Pancreas (tissue), 10 donors: ENCODE results near the gene ERBB4. TPM values are rescaled to one million over a fixed set of nuclear protein-coding genes. Genes with fewer than 3 reads are reported as not detected.

Experiments used
- ATAC-seq, 4 donors: fragments of 200-7000 bp; cut with Tn5 transposase; one replicate each; pipeline versions ENCODE4 v1.8.0 to v1.9.1; 2020; ENCODE audit warnings: mild to moderate bottlenecking in 4 of 4, moderate library complexity in 4 of 4
- DNase-seq, 6 donors: peaks; one replicate each; pipeline ENCODE4 v3.0.0-alpha.2; 2020
- FAIRE-seq: peaks from 2 replicates; lab custom pipeline; 2012; peaks lifted over from hg19 to GRCh38; lab: Jason Lieb, UNC
- H3K27ac ChIP-seq, 4 donors: fragments of 200-600 bp; sonication (generic); 1 replicate in 3 of 4; 2 replicates in 1 of 4; pipeline versions ENCODE4 v1.5.0 to v1.8.0; 2020
- H3K27me3 ChIP-seq, 4 donors: fragments of 200-600 bp; one replicate each; pipeline ENCODE4 v1.8.0; 2021
- H3K36me3 ChIP-seq, 3 donors: fragments of 200-600 bp; sonication (generic) in 1 of 3; one replicate each; pipeline versions ENCODE4 v1.5.0 to v1.8.0; 2020 to 2021
- H3K4me1 ChIP-seq, 3 donors: fragments of 200-600 bp; one replicate each; pipeline ENCODE4 v1.8.0; 2021
- H3K4me3 ChIP-seq, 4 donors: fragments of 200-600 bp; sonication (generic) in 2 of 4; one replicate each; pipeline versions ENCODE4 v1.5.0 to v1.8.0; 2020 to 2021
- H3K9me3 ChIP-seq, 4 donors: fragments of 200-600 bp; one replicate each; pipeline ENCODE4 v1.8.0; 2021
- CTCF ChIP-seq, 4 donors: fragments of 200-600 bp; sonication (generic) in 3 of 4; IDR thresholded peaks; one replicate each; pipeline versions ENCODE4 v1.5.0 to v1.8.0; 2021; ENCODE audit warnings: antibody characterized with exemption in 4 of 4
- WGBS, 2 donors: extraction: QIAGEN DNeasy Blood & Tissue Kit; methylation state at CpG; one replicate each; pipeline ENCODE4 v1.1.7; 2013; 5-methylcytosine and 5-hydroxymethylcytosine counted together
- intact Hi-C, 3 donors: fragments of 100-400 bp; cut with DNase I; formaldehyde crosslinking; loops; one replicate each; pipeline versions ENCODE4 v1.11.1 to v1.14.2; 2022
- polyA plus RNA-seq, 2 donors: library from polyadenylated mRNA; stranded (reverse); fragments of 200-250 nt; gene quantifications; one replicate each; pipeline ENCODE4 v1.2.3, GENCODE V29; 2013
- total RNA-seq, 6 donors: library from RNA; stranded (reverse); fragmentation: NEBNext Ultra II Directional in 4 of 6; extraction: Animal tissue kit (Norgen Biotek cat#: 25700) in 4 of 6; gene quantifications; one replicate each; pipeline versions ENCODE4 v1.2.1 to v1.2.4, GENCODE V29; 2021 to 2023
- donor health status: healthy with polysubstance abuse.
- donor health status: DM: no; HTN: no; CAD: no; lungs with moderate emphysema.
- donor health status: DM: no; HTN: no; CAD: no.
- donor health status: control.
- donor health status: control.
- donor health status: Bipolar disorder and iron deficiency.
- donor health status: DM: yes; HTN: yes; CAD: no.
- donor health status: DM: no; HTN: no; CAD: no.
- donor health status: DM: no; HTN: no; CAD: no.
- donor health status: DM: yes; HTN: yes; CAD: no.

The ERBB4 gene
- total and polyA plus RNA-seq, 8 donors: 0.30 to 5.0 (median 3.3) TPM

GRCh38 chr2:212145121-212145520 is 393.5 kb downstream of the ERBB4 start:
- no peaks in the 10 kb centered on the region for H3K9me3 ChIP-seq
- H3K27me3 ChIP-seq: no peaks in the 10 kb centered on the region
- FAIRE-seq (no peak), DNase-seq (no peak), ATAC-seq (peak in 1 of 4 donors; percentile 29)
- no peak overlapping the region for H3K27ac ChIP-seq
- no peaks in the 10 kb centered on the region for H3K4me1 ChIP-seq
- intact Hi-C loops: no loop called here
- no peak overlapping the region for H3K4me3 ChIP-seq
- H3K36me3 ChIP-seq: no peaks in the 10 kb centered on the region
- 78 to 95% methylated on average over 1 of the region's 1 CpG for WGBS, 2 donors
- TF ChIP-seq CTCF (IDR thresholded peaks at IDR 0.05): no peak

GRCh38 chr2:212142631-212143030 is 396.0 kb downstream of the ERBB4 start:
- H3K9me3 ChIP-seq: no peaks in the 10 kb centered on the region
- intact Hi-C loops: no loop called here
- peaks cover 0 to 4% (median 0%) of the 10 kb centered on the region in 3 donors for H3K4me1 ChIP-seq
- no peak for ATAC-seq
- no peak for FAIRE-seq
- H3K27me3 ChIP-seq: no peaks in the 10 kb centered on the region
- H3K36me3 ChIP-seq: no peaks in the 10 kb centered on the region
- H3K4me3 ChIP-seq: no peak overlapping the region
- no peak for DNase-seq
- no peak overlapping the region for H3K27ac ChIP-seq
- 64 to 65% methylated on average over 2 of the region's 2 CpGs for WGBS, 2 donors
- no peak for TF ChIP-seq CTCF (IDR thresholded peaks at IDR 0.05)

- Histone ChIP-seq H3K4me1 (peaks cover 0 to 4% (median 0%) of the 10 kb centered on the region in 3 donors), H3K4me3 (no peak overlapping the region), H3K27ac (no peak overlapping the region), H3K36me3 (no peaks in the 10 kb centered on the region), H3K27me3 (no peaks in the 10 kb centered on the region), H3K9me3 (no peaks in the 10 kb centered on the region)
- FAIRE-seq: no peak
- ATAC-seq: no peak
- no peak for TF ChIP-seq CTCF (IDR thresholded peaks at IDR 0.05)
- DNase-seq: no peak
- intact Hi-C loops: no loop called here
- 85 to 90% methylated on average over 1 of the region's 1 CpG for WGBS, 2 donors
These were observed 397.1 kb downstream of the ERBB4 start for GRCh38 chr2:212141499-212141898.

- DNase-seq (no peak), FAIRE-seq (no peak), ATAC-seq (no peak)
- no peaks in the 10 kb centered on the region for H3K27me3 ChIP-seq
- no peaks in the 10 kb centered on the region for H3K9me3 ChIP-seq
- H3K4me1 ChIP-seq: peaks cover 0 to 4% (median 0%) of the 10 kb centered on the region in 3 donors
- WGBS, 2 donors: 27 to 29% methylated on average over 2 of the region's 2 CpGs
- H3K36me3 ChIP-seq: no peaks in the 10 kb centered on the region
- intact Hi-C loops: no loop called here
- no peak overlapping the region for H3K4me3 ChIP-seq
- H3K27ac ChIP-seq: no peak overlapping the region
- no peak for TF ChIP-seq CTCF (IDR thresholded peaks at IDR 0.05)
These were observed 402.3 kb downstream of the ERBB4 start for GRCh38 chr2:212136216-212136795.

- Histone ChIP-seq H3K27me3 (no peaks in the 10 kb centered on the region), H3K4me3 (no peak overlapping the region), H3K36me3 (no peaks in the 10 kb centered on the region), H3K27ac (no peak overlapping the region), H3K4me1 (peaks cover 0 to 4% (median 0%) of the 10 kb centered on the region in 3 donors), H3K9me3 (no peaks in the 10 kb centered on the region)
- no peak for FAIRE-seq
- intact Hi-C loops: no loop called here
- 28 to 29% methylated on average over 2 of the region's 2 CpGs for WGBS, 2 donors
- ATAC-seq: peak in 2 of 4 donors; percentile 21 to 22
- DNase-seq: no peak
- TF ChIP-seq CTCF (IDR thresholded peaks at IDR 0.05): no peak
These were observed 402.9 kb downstream of the ERBB4 start for GRCh38 chr2:212135739-212136138.
